Esophagus (tissue), 2 donors: ENCODE measurements around the gene TBL1XR1. TPM values are rescaled to one million over a fixed set of nuclear protein-coding genes. Genes with fewer than 3 reads are reported as not detected.

Source experiments
- H3K27ac ChIP-seq, 2 donors: one replicate each; pipeline ENCODE4 v1.5.1; 2013; ENCODE audit warnings: low read depth in 2 of 2, mild to moderate bottlenecking in 2 of 2, inconsistent platforms in 1 of 2, low read length in 1 of 2, moderate library complexity in 1 of 2
- H3K27me3 ChIP-seq, 2 donors: one replicate each; pipeline ENCODE4 v1.6.1; 2013; ENCODE audit warnings: low read length in 2 of 2, control low read depth in 1 of 2, mild to moderate bottlenecking in 1 of 2; ENCODE audit not compliant: insufficient read depth in 2 of 2, control insufficient read depth in 1 of 2
- H3K36me3 ChIP-seq, 2 donors: one replicate each; pipeline ENCODE4 v1.6.1; 2013; ENCODE audit warnings: low read length in 1 of 2; ENCODE audit not compliant: control insufficient read depth in 2 of 2, insufficient read depth in 2 of 2
- H3K4me1 ChIP-seq, 2 donors: one replicate each; pipeline ENCODE4 v1.6.1; 2013; ENCODE audit warnings: low read length in 1 of 2; ENCODE audit not compliant: control insufficient read depth in 2 of 2, insufficient read depth in 2 of 2
- H3K4me3 ChIP-seq, 2 donors: one replicate each; pipeline ENCODE4 v1.5.1; 2013; ENCODE audit warnings: low read length in 2 of 2, mild to moderate bottlenecking in 2 of 2, low read depth in 1 of 2, moderate library complexity in 1 of 2
- H3K9me3 ChIP-seq, 2 donors: one replicate each; pipeline ENCODE4 v1.6.1; 2013; ENCODE audit warnings: mild to moderate bottlenecking in 2 of 2, low read depth in 1 of 2, low read length in 1 of 2, moderate library complexity in 1 of 2; ENCODE audit not compliant: control insufficient read depth in 2 of 2, insufficient read depth in 1 of 2
- WGBS, 2 donors: extraction: QIAGEN DNeasy Blood & Tissue Kit; methylation state at CpG; one replicate each; pipeline ENCODE4 v1.1.7; 2013; 5-methylcytosine and 5-hydroxymethylcytosine counted together
- polyA plus RNA-seq, 2 donors: library from polyadenylated mRNA; stranded (reverse); fragments of 200-250 nt; gene quantifications; one replicate each; pipeline ENCODE4 v1.2.3, GENCODE V29; 2013
- donor health status: healthy with polysubstance abuse.
- donor health status: Bipolar disorder and iron deficiency.

The TBL1XR1 gene
- polyA plus RNA-seq, 2 donors = 16.2 to 19.3 TPM

GRCh38 chr3:177107461-177108239 is 89.6 kb downstream of the TBL1XR1 start:
- Histone ChIP-seq H3K36me3 (no peaks in the 10 kb centered on the region), H3K27ac (no peak overlapping the region), H3K9me3 (no peaks in the 10 kb centered on the region), H3K27me3 (no peaks in the 10 kb centered on the region), H3K4me1 (peaks cover 0 to 2% of the 10 kb centered on the region in 2 donors), H3K4me3 (no peak overlapping the region)
- WGBS, 2 donors = 83 to 86% methylated on average over 6 of the region's 6 CpGs

GRCh38 chr3:177106594-177106993 is 90.7 kb downstream of the TBL1XR1 start:
- Histone ChIP-seq H3K27me3 (no peaks in the 10 kb centered on the region), H3K27ac (no peak overlapping the region), H3K4me3 (no peak overlapping the region), H3K9me3 (no peaks in the 10 kb centered on the region), H3K36me3 (no peaks in the 10 kb centered on the region), H3K4me1 (peaks cover 0 to 2% of the 10 kb centered on the region in 2 donors)
- WGBS, 2 donors = 89 to 91% methylated on average over 3 of the region's 3 CpGs

- no peak overlapping the region for H3K27ac ChIP-seq
- H3K36me3 ChIP-seq = no peaks in the 10 kb centered on the region
- H3K4me3 ChIP-seq = no peak overlapping the region
- WGBS, 2 donors = 75 to 80% methylated on average over 7 of the region's 7 CpGs
- H3K27me3 ChIP-seq = no peaks in the 10 kb centered on the region
- no peaks in the 10 kb centered on the region for H3K4me1 ChIP-seq
- no peaks in the 10 kb centered on the region for H3K9me3 ChIP-seq
Observed at GRCh38 chr3:177106184-177106583, 91.1 kb downstream of the TBL1XR1 start.

GRCh38 chr3:177105623-177106022 is 91.7 kb downstream of the TBL1XR1 start:
- no peaks in the 10 kb centered on the region for H3K4me1 ChIP-seq
- 66 to 77% methylated on average over 4 of the region's 4 CpGs for WGBS, 2 donors

GRCh38 chr3:177104299-177104992 is 92.8 kb downstream of the TBL1XR1 start:
- Histone ChIP-seq H3K27ac (no peak overlapping the region), H3K4me3 (no peak overlapping the region), H3K27me3 (no peaks in the 10 kb centered on the region), H3K36me3 (no peaks in the 10 kb centered on the region), H3K9me3 (no peaks in the 10 kb centered on the region), H3K4me1 (peaks cover 0 to 2% of the 10 kb centered on the region in 2 donors)
- 90 to 91% methylated on average over 6 of the region's 6 CpGs for WGBS, 2 donors

More at GRCh38 chr3:177105623-177106022, 91.7 kb downstream of the TBL1XR1 start:
- no peak overlapping the region for H3K27ac ChIP-seq
- no peak overlapping the region for H3K4me3 ChIP-seq
- H3K9me3 ChIP-seq = no peaks in the 10 kb centered on the region
- no peaks in the 10 kb centered on the region for H3K36me3 ChIP-seq
- H3K27me3 ChIP-seq = no peaks in the 10 kb centered on the region

- peaks cover 0 to 2% of the 10 kb centered on the region in 2 donors for H3K4me1 ChIP-seq
- no peaks in the 10 kb centered on the region for H3K27me3 ChIP-seq
- H3K9me3 ChIP-seq = no peaks in the 10 kb centered on the region
- WGBS, 2 donors = 46 to 52% methylated on average over 3 of the region's 3 CpGs
- H3K36me3 ChIP-seq = no peaks in the 10 kb centered on the region
- H3K27ac ChIP-seq = no peak overlapping the region
- H3K4me3 ChIP-seq = no peak overlapping the region
Observed at GRCh38 chr3:177102553-177102952, 94.7 kb downstream of the TBL1XR1 start.

- peaks cover 0 to 2% of the 10 kb centered on the region in 2 donors for H3K4me1 ChIP-seq
- no peak overlapping the region for H3K4me3 ChIP-seq
- WGBS, 2 donors = 21 to 73% methylated on average over 2 of the region's 2 CpGs
- H3K36me3 ChIP-seq = no peaks in the 10 kb centered on the region
- no peaks in the 10 kb centered on the region for H3K27me3 ChIP-seq
- H3K27ac ChIP-seq = no peak overlapping the region
- H3K9me3 ChIP-seq = no peaks in the 10 kb centered on the region
Observed at GRCh38 chr3:177098551-177098950, 98.7 kb downstream of the TBL1XR1 start.

GRCh38 chr3:177096615-177097014 is 100.7 kb downstream of the TBL1XR1 start:
- 48 to 53% methylated on average over 1 of the region's 1 CpG for WGBS, 2 donors
- Histone ChIP-seq H3K4me1 (peaks cover 0 to 2% of the 10 kb centered on the region in 2 donors), H3K4me3 (no peak overlapping the region), H3K9me3 (no peaks in the 10 kb centered on the region), H3K27me3 (no peaks in the 10 kb centered on the region), H3K36me3 (no peaks in the 10 kb centered on the region), H3K27ac (no peak overlapping the region)

- H3K4me3 ChIP-seq = no peak overlapping the region
- no peaks in the 10 kb centered on the region for H3K36me3 ChIP-seq
- peaks cover 0 to 3% of the 10 kb centered on the region in 2 donors for H3K4me1 ChIP-seq
- no peaks in the 10 kb centered on the region for H3K27me3 ChIP-seq
- H3K9me3 ChIP-seq = no peaks in the 10 kb centered on the region
- no peak overlapping the region for H3K27ac ChIP-seq
Observed at GRCh38 chr3:177093966-177094365, 103.3 kb downstream of the TBL1XR1 start.
